T47D (cell line): ENCODE results near the gene RAD51D.
"Not testable (repeated sequence)": the region's sequence is repeated elsewhere in the genome, so short reads cannot be mapped to it uniquely, and the experiment has no call there.

ENCODE experiments used
- DNase-seq, 2 experiments: peaks; one replicate each; pipeline versions ENCODE4 v3.0.0 to v3.0.0-alpha.2; 2011 to 2012; ENCODE audit warnings: low read depth in 1 of 2, low spot score in 1 of 2
- JUND ChIP-seq: IDR thresholded peaks from 2 replicates; pipeline ENCODE4 v1.6.1; 2012; ENCODE audit warnings: low read depth
- in situ Hi-C: cut with HindIII; loops from 2 replicates; pipeline ENCODE4 v1.10.0; 2016; ENCODE audit warnings: low sequenced_read_pairs, low pct_unique_long_range_greater_than_20kb

RAD51D gene

DNA sequence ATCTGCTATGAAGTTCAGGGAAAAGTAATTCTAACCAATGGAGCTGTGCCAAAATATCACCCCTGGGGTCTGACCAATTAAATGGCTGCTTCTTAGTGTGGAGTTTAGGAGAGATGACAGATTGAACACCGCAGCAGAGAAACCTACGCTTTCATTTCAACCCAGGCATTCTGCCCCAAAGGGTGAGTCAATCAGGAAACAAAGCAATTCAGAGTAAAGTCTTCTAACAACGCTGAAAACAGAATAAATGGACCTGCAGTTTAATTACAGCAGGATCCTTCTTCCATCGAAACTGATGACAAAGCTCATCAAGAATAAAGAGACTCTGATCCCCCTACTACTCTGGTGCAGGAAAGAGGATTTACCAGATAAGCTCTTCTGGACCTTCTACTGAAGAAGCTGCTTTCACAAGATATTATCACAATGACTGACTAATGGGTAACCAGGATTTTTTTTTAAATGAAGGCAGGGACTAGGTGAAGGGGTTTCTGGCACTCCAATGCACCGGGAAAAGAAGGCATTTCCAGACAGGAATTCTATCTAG, 72.8 kb downstream of the RAD51D start:
- no peak for DNase-seq
- in situ Hi-C loops: no loop called here
- TF ChIP-seq JUND: no peak

DNA sequence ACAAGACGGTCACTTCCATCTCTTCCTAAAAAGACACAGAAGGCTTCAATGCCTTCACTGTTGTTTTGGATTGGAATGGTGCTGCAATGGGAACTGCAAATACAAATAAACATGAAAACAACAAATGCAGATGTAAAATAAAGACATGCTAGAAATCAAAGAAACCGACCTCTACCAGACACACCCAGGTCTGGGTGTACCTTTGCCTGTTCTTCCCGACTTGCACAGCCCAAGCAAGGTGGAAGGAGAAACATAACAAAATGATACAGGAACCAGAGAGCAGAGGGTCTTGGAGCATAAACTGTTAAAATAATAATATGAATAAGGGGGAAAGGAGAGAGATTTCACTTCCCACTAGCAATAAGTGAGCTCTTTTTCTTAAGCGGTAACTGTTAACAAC, 73.4 kb downstream of the RAD51D start:
- no peak for DNase-seq
- TF ChIP-seq JUND: no peak
- in situ Hi-C loops: no loop called here

DNA sequence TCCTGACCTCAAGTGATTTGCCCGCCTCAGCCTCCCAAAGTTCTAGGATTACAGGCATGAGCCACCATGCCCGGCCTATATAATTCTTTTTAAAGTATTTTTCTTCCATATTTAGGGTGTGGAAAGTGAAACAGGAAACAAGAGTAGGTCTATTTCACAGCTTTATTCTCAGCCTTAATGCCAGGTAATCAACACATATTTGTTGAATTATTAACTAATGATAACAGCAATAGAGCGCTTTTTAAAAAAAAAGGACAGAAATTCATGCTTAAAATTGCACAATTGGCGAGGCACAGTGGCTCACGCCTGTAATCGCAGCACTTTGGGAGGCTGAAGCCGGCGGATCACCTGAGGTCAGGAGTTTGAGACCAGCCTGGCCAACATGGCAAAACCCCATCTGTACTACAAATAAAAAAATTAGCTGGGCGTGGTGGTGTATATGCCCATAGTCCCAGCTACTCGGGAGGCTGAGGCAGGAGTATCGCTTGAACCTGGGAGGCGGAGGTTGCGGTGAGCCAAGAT, 74.1 kb downstream of the RAD51D start:
- in situ Hi-C loops, DNase-seq: not testable (repeated sequence)

DNA sequence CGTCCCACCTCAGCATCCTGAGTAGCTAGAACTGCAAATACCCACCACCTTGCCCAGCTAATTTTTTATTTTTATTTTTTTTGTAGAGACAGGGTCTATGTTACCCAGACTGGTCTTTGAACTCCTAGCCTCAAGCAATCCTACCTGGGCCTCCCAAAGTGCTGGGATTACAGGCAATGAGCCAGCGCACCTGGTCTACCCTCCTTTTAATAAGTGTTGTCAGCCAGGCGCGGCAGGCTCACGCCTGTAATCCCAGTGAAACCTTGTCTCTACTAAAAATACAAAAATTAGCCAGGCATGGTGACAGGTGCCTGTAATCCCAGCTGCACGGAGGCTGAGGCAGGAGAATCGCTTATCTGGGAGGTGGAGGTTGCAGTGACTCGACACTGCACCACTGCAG, 75.5 kb downstream of the RAD51D start:
- no peak for TF ChIP-seq JUND
- no peak for DNase-seq
- in situ Hi-C loops: no loop called here
